K562 (cell line): ENCODE data around the gene NEMP1. TPM values are rescaled to one million over a fixed set of nuclear protein-coding genes. Genes with fewer than 3 reads are reported as not detected.
A peak's percentile ranks its signal among the peaks of the same experiment; 100 is the strongest.

ENCODE experiments used
- CEBPB ChIP-seq: fragments of 450-650 bp; IDR thresholded peaks from 2 replicates; pipeline ENCODE4 v1.6.1; 2016; ENCODE audit warnings: missing genetic modification characterization, missing compliant biosample characterization
- CEBPG ChIP-seq, 3 experiments: fragments of 200-800 bp in 1 of 3; sonication (Bioruptor generic) in 1 of 3; sonication (generic) in 1 of 3; formaldehyde crosslinking in 1 of 3; IDR thresholded peaks in 2 of 3; conservative IDR thresholded peaks in 1 of 3; 2 replicates each; pipeline versions ENCODE4 v1.6.1 to v1.8.0; 2016 to 2022; ENCODE audit warnings: missing compliant biosample characterization in 2 of 3, missing genetic modification characterization in 2 of 3, mild to moderate bottlenecking in 1 of 3, missing genetic modification reagents in 1 of 3
- CREM ChIP-seq: IDR thresholded peaks from 2 replicates; pipeline ENCODE4 v1.6.1; 2014; ENCODE audit warnings: antibody characterized with exemption, low read depth
- CSDE1 ChIP-seq, 2 experiments: fragments of 450-650 bp; IDR thresholded peaks; 2 replicates each; pipeline ENCODE4 v1.6.1; 2016; ENCODE audit warnings: mild to moderate bottlenecking in 1 of 2
- EP400 ChIP-seq: fragments of 450-650 bp; IDR thresholded peaks from 2 replicates; pipeline ENCODE4 v1.6.1; 2017; ENCODE audit warnings: antibody characterized with exemption, mild to moderate bottlenecking, moderate library complexity
- HMG20A ChIP-seq: fragments of 450-650 bp; formaldehyde crosslinking; conservative IDR thresholded peaks from 2 replicates; pipeline ENCODE4 v1.4.0; 2020; ENCODE audit warnings: mild to moderate bottlenecking, mixed read lengths
- HMGN3 ChIP-seq: IDR thresholded peaks from 2 replicates; pipeline ENCODE4 v1.6.1; 2011; ENCODE audit warnings: borderline replicate concordance, low read depth, mild to moderate bottlenecking, mixed read lengths, low read length; ENCODE audit not compliant: insufficient read length; ENCODE audit errors: extremely low read depth
- IFI16 ChIP-seq: fragments of 250-450 bp; sonication (Bioruptor Pico); IDR thresholded peaks from 2 replicates; pipeline ENCODE4 v2.1.2; 2022; ENCODE audit warnings: mild to moderate bottlenecking, inconsistent platforms
- ILF3 ChIP-seq: fragments of 450-650 bp; IDR thresholded peaks from 2 replicates; pipeline ENCODE4 v1.6.1; 2018; ENCODE audit warnings: antibody characterized with exemption, mild to moderate bottlenecking, moderate library complexity, borderline replicate concordance
- KDM4B ChIP-seq, 2 experiments: fragments of 450-650 bp in 1 of 2; sonication (generic) in 1 of 2; IDR thresholded peaks; 2 replicates each; pipeline ENCODE4 v1.6.1; 2016 to 2017; ENCODE audit warnings: borderline replicate concordance in 2 of 2, antibody characterized with exemption in 1 of 2, low read depth in 1 of 2, mild to moderate bottlenecking in 1 of 2
- L3MBTL2 ChIP-seq: fragments of 450-650 bp; IDR thresholded peaks from 2 replicates; pipeline ENCODE4 v1.6.1; 2016; ENCODE audit warnings: mild to moderate bottlenecking, moderate library complexity
- NCOA1 ChIP-seq: fragments of 450-650 bp; IDR thresholded peaks from 2 replicates; pipeline ENCODE4 v1.6.1; 2016; ENCODE audit warnings: low read depth
- PHF8 ChIP-seq: fragments of 200-600 bp; sonication (generic); IDR thresholded peaks from 2 replicates; pipeline ENCODE4 v1.6.1; 2012; ENCODE audit warnings: mixed run types, mild to moderate bottlenecking, inconsistent platforms, low read length, moderate library complexity, borderline replicate concordance
- RBM14 ChIP-seq: fragments of 200-400 bp; formaldehyde crosslinking; IDR thresholded peaks from 2 replicates; pipeline ENCODE4 v1.6.1; 2018; ENCODE audit warnings: low read depth, mild to moderate bottlenecking, low read length, moderate library complexity, borderline replicate concordance; ENCODE audit not compliant: insufficient read depth
- SMARCA4 ChIP-seq: fragments of 450-650 bp; IDR thresholded peaks from 2 replicates; pipeline ENCODE4 v1.6.1; 2016
- SMARCA5 ChIP-seq: fragments of 450-650 bp; IDR thresholded peaks from 2 replicates; pipeline ENCODE4 v1.6.1; 2016
- SREBF2 ChIP-seq: sonication (generic); formaldehyde crosslinking; IDR thresholded peaks from 2 replicates; pipeline ENCODE4 v1.4.0; 2020; ENCODE audit warnings: mild to moderate bottlenecking, missing genetic modification reagents
- TCFL5 ChIP-seq: fragments of 250-450 bp; sonication (Bioruptor Pico); conservative IDR thresholded peaks from 2 replicates; pipeline ENCODE4 v1.6.1; 2021; ENCODE audit warnings: mild to moderate bottlenecking, moderate library complexity, matching md5 sums
- ZEB2 ChIP-seq: fragments of 450-650 bp; IDR thresholded peaks from 2 replicates; pipeline ENCODE4 v1.6.1; 2016
- ZNF311 ChIP-seq: fragments of 250-450 bp; sonication (Bioruptor Pico); IDR thresholded peaks from 2 replicates; pipeline ENCODE4 v1.4.0; 2020; ENCODE audit warnings: mild to moderate bottlenecking, moderate library complexity
- ZNF347 ChIP-seq: fragments of 450-650 bp; formaldehyde crosslinking; IDR thresholded peaks from 2 replicates; pipeline ENCODE4 v1.4.0; 2020; ENCODE audit warnings: low read depth, mild to moderate bottlenecking, moderate library complexity
- ZNF780A ChIP-seq: fragments of 250-450 bp; sonication (Bioruptor Pico); IDR thresholded peaks from 2 replicates; pipeline ENCODE4 v1.5.0; 2021; ENCODE audit warnings: mild to moderate bottlenecking
- polyA plus RNA-seq, 8 experiments: library from polyadenylated mRNA; depleted of rRNA in 4 of 8; stranded (reverse) in 5 of 8; unstranded in 3 of 8; fragments of >200 nt; fragmentation: Nextera tagmentation in 2 of 8; fragmentation: Illumina TruSeq in 1 of 8; extraction: Ambion mirVana in 2 of 8; extraction: Trizol in 1 of 8; gene quantifications; 2 replicates each; pipeline versions ENCODE4 v1.2.1 to v1.2.3, GENCODE V29; 2011 to 2014; ENCODE audit warnings: inconsistent platforms in 1 of 8, missing spikeins in 1 of 8
- total RNA-seq, 7 experiments: library from RNA; depleted of rRNA in 6 of 7; stranded (reverse); fragments of >200 nt in 6 of 7; fragmentation: Illumina TruSeq in 2 of 7; extraction: Trizol in 2 of 7; gene quantifications; 2 replicates each; pipeline versions ENCODE4 v1.2.1 to v1.2.3, GENCODE V29; 2011 to 2021; ENCODE audit warnings: low replicate concordance in 1 of 7
- TF ChIP-seq, protein P1 (sequence below): sonication (generic); formaldehyde crosslinking; IDR thresholded peaks from 2 replicates; pipeline ENCODE4 v1.8.1; 2023; ENCODE audit warnings: mild to moderate bottlenecking, missing genetic modification reagents
- TF ChIP-seq, protein P2 (sequence below), 2 experiments: IDR thresholded peaks; 2 replicates each; pipeline ENCODE4 v1.6.1; 2011; ENCODE audit warnings: borderline replicate concordance in 1 of 2, control low read depth in 1 of 2, low read depth in 1 of 2, low read length in 1 of 2, mild to moderate bottlenecking in 1 of 2, mixed read lengths in 1 of 2, moderate library complexity in 1 of 2; ENCODE audit not compliant: insufficient read depth in 1 of 2, insufficient read length in 1 of 2, poor library complexity in 1 of 2, severe bottlenecking in 1 of 2; ENCODE audit errors: extremely low read depth in 1 of 2
- TF ChIP-seq, protein P3 (sequence below): fragments of 250-450 bp; sonication (Bioruptor Pico); IDR thresholded peaks from 2 replicates; pipeline ENCODE4 v1.8.0; 2022; ENCODE audit warnings: moderate library complexity, mild to moderate bottlenecking, inconsistent platforms

The NEMP1 gene
- total and polyA plus RNA-seq, 9 of the 15 experiments (the other 6 are each of a cell fraction or from before 2014, with no cell fraction given): 9.5 to 82.2 (median 41.2) TPM

GRCh38 chr12:57110104-57111030, 31.8 kb upstream of the NEMP1 start (continued):
- TF ChIP-seq HMG20A (no peak), ZNF311 (no peak), NCOA1 (no peak), CREM (no peak), SMARCA5 (no peak), RBM14 (no peak), PHF8 (no peak), ZNF780A (no peak), EP400 (peak; percentile 18; the same call in 1 of the 2 replicates), L3MBTL2 (peak; percentile 63; the same call in 1 of the 2 replicates), KDM4B (IDR thresholded peaks at IDR 0.05; ENCODE audit: borderline replicate concordance in 2 of 2, low read depth in 1 of 2) (no peak), CSDE1 (IDR thresholded peaks at IDR 0.05) (no peak), TCFL5 (no peak), HMGN3 (no peak), IFI16 (CRISPR knock-in tag) (no peak), ZEB2 (no peak), ILF3 (no peak), CEBPB (peak; percentile 68), CEBPG (CRISPR knock-in tag; IDR thresholded peaks at IDR 0.05) (no peak), CEBPG (tag; conservative IDR thresholded peaks at IDR 0.05 in 1 of 2, IDR thresholded peaks at IDR 0.05 in 1 of 2) (peak in 1 of 2 experiments; percentile 64; a peak in 2 of 4 replicates), SREBF2 (CRISPR knock-in tag) (no peak), SMARCA4 (peak; percentile 46; the same call in 1 of the 2 replicates), ZNF347 (CRISPR knock-in tag) (no peak)
- TF ChIP-seq, protein P1, sequence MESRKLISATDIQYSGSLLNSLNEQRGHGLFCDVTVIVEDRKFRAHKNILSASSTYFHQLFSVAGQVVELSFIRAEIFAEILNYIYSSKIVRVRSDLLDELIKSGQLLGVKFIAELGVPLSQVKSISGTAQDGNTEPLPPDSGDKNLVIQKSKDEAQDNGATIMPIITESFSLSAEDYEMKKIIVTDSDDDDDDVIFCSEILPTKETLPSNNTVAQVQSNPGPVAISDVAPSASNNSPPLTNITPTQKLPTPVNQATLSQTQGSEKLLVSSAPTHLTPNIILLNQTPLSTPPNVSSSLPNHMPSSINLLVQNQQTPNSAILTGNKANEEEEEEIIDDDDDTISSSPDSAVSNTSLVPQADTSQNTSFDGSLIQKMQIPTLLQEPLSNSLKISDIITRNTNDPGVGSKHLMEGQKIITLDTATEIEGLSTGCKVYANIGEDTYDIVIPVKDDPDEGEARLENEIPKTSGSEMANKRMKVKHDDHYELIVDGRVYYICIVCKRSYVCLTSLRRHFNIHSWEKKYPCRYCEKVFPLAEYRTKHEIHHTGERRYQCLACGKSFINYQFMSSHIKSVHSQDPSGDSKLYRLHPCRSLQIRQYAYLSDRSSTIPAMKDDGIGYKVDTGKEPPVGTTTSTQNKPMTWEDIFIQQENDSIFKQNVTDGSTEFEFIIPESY (CRISPR knock-in tag): no peak
- TF ChIP-seq, protein P2, sequence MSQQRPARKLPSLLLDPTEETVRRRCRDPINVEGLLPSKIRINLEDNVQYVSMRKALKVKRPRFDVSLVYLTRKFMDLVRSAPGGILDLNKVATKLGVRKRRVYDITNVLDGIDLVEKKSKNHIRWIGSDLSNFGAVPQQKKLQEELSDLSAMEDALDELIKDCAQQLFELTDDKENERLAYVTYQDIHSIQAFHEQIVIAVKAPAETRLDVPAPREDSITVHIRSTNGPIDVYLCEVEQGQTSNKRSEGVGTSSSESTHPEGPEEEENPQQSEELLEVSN (IDR thresholded peaks at IDR 0.05; ENCODE audit: borderline replicate concordance in 1 of 2, extremely low read depth in 1 of 2, insufficient read depth in 1 of 2, insufficient read length in 1 of 2, low read depth in 1 of 2, low read length in 1 of 2, poor library complexity in 1 of 2, severe bottlenecking in 1 of 2): peak in 1 of 2 experiments; percentile 84
- TF ChIP-seq, protein P3, sequence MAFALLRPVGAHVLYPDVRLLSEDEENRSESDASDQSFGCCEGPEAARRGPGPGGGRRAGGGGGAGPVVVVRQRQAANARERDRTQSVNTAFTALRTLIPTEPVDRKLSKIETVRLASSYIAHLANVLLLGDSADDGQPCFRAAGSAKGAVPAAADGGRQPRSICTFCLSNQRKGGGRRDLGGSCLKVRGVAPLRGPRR (CRISPR knock-in tag): no peak
